ENCODE results near the gene SECISBP2. TPM values are rescaled to one million over a fixed set of nuclear protein-coding genes. Genes with fewer than 3 reads are reported as not detected.

SECISBP2 gene
- total RNA-seq, 1 experiment from 2014 or later = 41.4 TPM

DNA sequence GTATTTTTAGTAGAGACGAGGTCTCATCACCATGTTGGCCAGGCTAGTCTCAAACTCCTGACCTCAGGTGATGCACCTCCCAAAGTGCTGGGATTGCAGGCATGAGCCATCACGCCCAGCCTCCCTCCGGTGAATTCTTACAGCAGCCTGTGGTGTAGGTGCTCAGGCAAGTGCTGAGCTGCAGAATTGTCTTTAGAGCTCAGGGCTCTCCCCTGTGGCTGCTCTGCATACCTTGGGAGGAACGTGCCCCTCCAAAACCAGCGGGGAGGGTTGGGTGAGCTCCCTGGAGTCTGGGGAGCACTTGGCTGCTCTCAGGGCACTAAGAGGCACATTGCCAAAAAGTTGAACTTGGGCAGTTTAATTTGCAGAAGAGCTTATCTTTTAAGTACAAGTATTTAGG lies 29.4 kb downstream of the SECISBP2 start:
- POLR2A ChIA-PET (ENCODE audit: unreplicated experiment) = no interaction called here
- Histone ChIP-seq H3K4me3 (no peak overlapping the region), H2AFZ (no peak overlapping the region), H3K27me3 (ENCODE audit: insufficient read depth, low read depth) (no peaks in the 10 kb centered on the region), H3F3A (ENCODE audit: insufficient read depth, low read depth) (no peaks in the 10 kb centered on the region), H4K20me1 (ENCODE audit: insufficient read depth) (no peaks in the 10 kb centered on the region), H3K9me2 (ENCODE audit: insufficient read depth) (no peaks in the 10 kb centered on the region), H3K4me2 (no peak overlapping the region), H3K4me1 (replicated peaks; ENCODE audit: insufficient read depth) (no peaks in the 10 kb centered on the region), H3K36me3 (ENCODE audit: low read depth) (peaks cover 16% of the 10 kb centered on the region), H3K27ac (no peak overlapping the region), H3K9me3 (ENCODE audit: insufficient read depth, low read depth) (no peaks in the 10 kb centered on the region), H3K79me2 (ENCODE audit: low read depth) (no peaks in the 10 kb centered on the region)
- intact Hi-C loops (cut with micrococcal nuclease; ENCODE audit: unreplicated experiment) = no loop called here
- TF ChIP-seq EZH2 (IDR thresholded peaks at IDR 0.05; ENCODE audit: low read depth) (no peak), CTCF (conservative IDR thresholded peaks at IDR 0.05) (no peak)
- no peak for DNase-seq
- CTCF ChIA-PET = no interaction called here
- no TSS peak for BruUV-seq (replicated peaks)

- Histone ChIP-seq H3K4me2 (no peak overlapping the region), H4K20me1 (ENCODE audit: insufficient read depth) (peaks cover 3% of the 10 kb centered on the region; the same call in 1 of the 2 replicates), H2AFZ (no peak overlapping the region), H3K4me3 (no peak overlapping the region), H3K4me1 (replicated peaks; ENCODE audit: insufficient read depth) (no peaks in the 10 kb centered on the region), H3K27me3 (ENCODE audit: insufficient read depth, low read depth) (no peaks in the 10 kb centered on the region), H3K9me3 (ENCODE audit: insufficient read depth, low read depth) (no peaks in the 10 kb centered on the region), H3K79me2 (ENCODE audit: low read depth) (no peaks in the 10 kb centered on the region), H3K36me3 (ENCODE audit: low read depth) (peaks cover 15% of the 10 kb centered on the region), H3F3A (ENCODE audit: insufficient read depth, low read depth) (no peaks in the 10 kb centered on the region), H3K9me2 (ENCODE audit: insufficient read depth) (no peaks in the 10 kb centered on the region), H3K27ac (no peak overlapping the region)
- intact Hi-C loops (cut with micrococcal nuclease; ENCODE audit: unreplicated experiment) = no loop called here
- ChIA-PET POLR2A (ENCODE audit: unreplicated experiment) (no interaction called here), CTCF (no interaction called here)
- no TSS peak for BruUV-seq (replicated peaks)
- TF ChIP-seq CTCF (conservative IDR thresholded peaks at IDR 0.05) = no peak
- TF ChIP-seq EZH2 (IDR thresholded peaks at IDR 0.05; ENCODE audit: low read depth) = no peak
- no peak for DNase-seq
These were observed 31.3 kb downstream of the SECISBP2 start for GRCh38 chr9:89349607-89350006.

DNA sequence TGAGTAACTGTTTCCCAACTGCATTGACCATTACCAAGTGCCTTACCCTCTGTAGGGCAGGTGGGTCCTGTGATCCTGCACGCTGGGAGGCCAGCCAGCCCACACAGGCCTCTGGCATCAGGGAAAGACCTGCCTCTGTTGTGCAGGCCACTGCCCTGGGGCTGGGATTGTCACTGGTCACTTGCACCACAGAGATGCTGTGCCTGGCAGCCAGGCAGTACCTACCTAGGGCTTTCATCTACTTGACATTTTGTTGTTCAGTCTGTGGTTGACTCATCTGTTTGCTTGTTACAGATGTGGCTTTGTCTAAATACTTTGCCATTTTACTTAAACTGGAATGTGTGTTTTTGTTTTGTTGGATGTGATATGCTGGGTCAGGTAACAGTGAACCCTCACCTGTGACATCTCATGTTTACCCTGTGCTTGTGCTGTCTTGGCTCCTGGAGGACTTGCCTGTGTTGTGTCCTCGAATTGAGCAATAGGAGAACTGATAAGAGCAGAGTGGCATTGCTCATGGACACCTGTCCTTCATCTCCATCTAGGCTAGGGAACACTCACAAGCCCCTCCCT lies 32.8 kb downstream of the SECISBP2 start:
- Histone ChIP-seq H3K36me3 (ENCODE audit: low read depth) (peaks cover 6% of the 10 kb centered on the region; the same call in 1 of the 2 replicates), H3K4me3 (no peak overlapping the region), H2AFZ (no peak overlapping the region), H3K27ac (no peak overlapping the region), H3K27me3 (ENCODE audit: insufficient read depth, low read depth) (no peaks in the 10 kb centered on the region), H4K20me1 (ENCODE audit: insufficient read depth) (peaks cover 3% of the 10 kb centered on the region; the same call in 1 of the 2 replicates), H3K4me1 (replicated peaks; ENCODE audit: insufficient read depth) (no peaks in the 10 kb centered on the region), H3K4me2 (no peak overlapping the region), H3K9me2 (ENCODE audit: insufficient read depth) (no peaks in the 10 kb centered on the region), H3F3A (ENCODE audit: insufficient read depth, low read depth) (no peaks in the 10 kb centered on the region), H3K9me3 (ENCODE audit: insufficient read depth, low read depth) (no peaks in the 10 kb centered on the region), H3K79me2 (ENCODE audit: low read depth) (no peaks in the 10 kb centered on the region)
- no peak for TF ChIP-seq EZH2 (IDR thresholded peaks at IDR 0.05; ENCODE audit: low read depth)
- POLR2A ChIA-PET (ENCODE audit: unreplicated experiment) = no interaction called here
- intact Hi-C loops (cut with micrococcal nuclease; ENCODE audit: unreplicated experiment) = no loop called here
- BruUV-seq (replicated peaks) = no TSS peak
- DNase-seq = no peak
- CTCF ChIA-PET = no interaction called here
